COLO668 (cell line): Measurements from ENCODE around the gene NDC80.
A peak's percentile ranks its signal among the peaks of the same experiment; 100 is the strongest.
"Not testable (repeated sequence)": the region's sequence is repeated elsewhere in the genome, so short reads cannot be mapped to it uniquely, and the experiment has no call there.

Source experiments
- DNase-seq: peaks from one replicate; lab custom pipeline; 2025; ENCODE audit not compliant: unreplicated experiment; lab: John Stamatoyannopoulos, UW

Gene NDC80

DNA sequence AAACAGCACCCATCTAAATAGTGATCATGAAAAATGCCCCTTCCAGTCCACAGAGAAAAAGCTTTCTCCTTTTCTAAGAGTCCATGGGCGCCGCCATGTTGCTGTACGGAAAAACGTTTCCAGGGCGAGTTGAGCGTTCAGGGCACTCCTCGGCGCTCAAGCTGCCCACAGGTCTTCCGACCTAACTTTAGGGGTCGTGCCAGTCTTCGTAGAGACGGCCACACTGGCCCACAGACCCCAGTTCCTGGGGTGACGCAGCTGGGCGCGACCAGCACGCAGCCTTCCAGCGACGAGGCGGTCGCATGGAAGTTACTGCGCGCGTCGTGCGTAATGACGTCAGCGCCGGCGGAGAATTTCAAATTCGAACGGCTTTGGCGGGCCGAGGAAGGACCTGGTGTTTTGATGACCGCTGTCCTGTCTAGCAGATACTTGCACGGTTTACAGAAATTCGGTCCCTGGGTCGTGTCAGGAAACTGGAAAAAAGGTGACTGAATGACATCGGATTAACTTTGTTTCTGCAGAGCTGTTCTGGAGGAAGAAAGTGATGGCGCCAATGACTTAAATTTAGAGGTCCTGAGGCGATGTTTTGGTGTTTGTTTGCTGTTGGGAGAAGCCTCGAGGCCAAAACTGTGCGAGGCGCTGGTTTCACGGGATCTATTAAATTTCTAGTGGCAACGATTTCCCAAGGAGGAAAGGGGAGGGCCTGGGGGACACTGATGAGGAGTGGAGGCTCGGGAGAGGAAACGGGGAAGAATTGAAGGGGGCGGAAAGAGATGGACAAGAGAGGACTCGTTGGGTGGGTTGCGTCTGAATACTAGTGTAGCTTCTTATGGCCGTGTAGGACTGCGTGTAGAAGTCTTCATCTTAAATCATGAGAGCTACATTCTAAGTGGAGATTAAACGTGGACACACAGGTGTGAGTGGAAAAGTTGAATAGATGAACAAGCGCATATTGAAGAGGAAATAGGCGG, at the start of gene NDC80, which contains the start of gene METTL4:
NDC80 (plus strand) TSS at position 358 of the 971 bp plus-strand sequence. CDS start 1,429 bp downstream, outside the sequence.
METTL4 (minus strand) TSS at position 306 of the 971 bp plus-strand sequence. CDS start 4,289 bp downstream, outside the sequence.
- DNase-seq, result peak; percentile 93

- DNase-seq, result peak; percentile 15
Measured at GRCh38 chr18:2522112-2522511, 49.2 kb upstream of the NDC80 start.

DNA sequence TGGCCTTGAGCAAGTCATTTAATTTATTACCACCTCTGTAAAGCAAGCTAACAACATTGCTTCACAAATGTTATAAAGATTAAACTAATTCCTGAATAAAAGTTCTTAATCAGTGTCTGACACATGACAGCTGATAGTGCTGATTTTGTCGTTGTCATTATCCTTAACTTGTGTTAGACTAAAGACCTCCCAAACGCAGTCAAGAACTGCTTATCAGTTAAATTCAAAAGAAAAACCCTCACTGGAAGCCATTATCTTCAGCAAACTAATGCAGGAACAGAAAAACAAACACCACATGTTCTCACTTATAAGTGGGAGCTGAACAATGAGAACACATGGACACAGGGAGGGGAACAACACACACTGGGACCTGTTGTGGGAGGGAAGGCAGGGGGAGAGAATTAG, 46.6 kb upstream of the NDC80 start:
- not testable (repeated sequence) for DNase-seq

GRCh38 chr18:2526329-2526728, 45.0 kb upstream of the NDC80 start:
- peak; percentile 56 for DNase-seq

DNA sequence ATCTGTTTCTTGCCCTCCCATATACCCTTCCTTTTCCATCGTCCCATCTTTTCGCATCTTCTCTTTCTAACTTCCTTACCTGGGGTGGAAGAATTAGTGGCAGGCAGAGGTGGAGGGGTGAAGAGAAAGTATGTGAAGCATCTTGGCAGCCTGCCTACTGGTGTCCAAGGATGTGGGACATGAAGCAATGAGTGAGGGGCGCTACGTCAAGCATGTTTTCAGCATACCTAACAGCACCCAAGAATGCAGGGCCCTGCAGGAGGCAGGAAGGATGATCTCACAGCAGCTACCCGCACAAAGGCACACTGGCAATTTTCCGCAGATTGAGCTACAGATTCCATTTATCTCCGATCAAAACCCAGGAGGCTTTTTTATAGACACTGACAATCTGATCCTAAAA, 42.2 kb upstream of the NDC80 start:
- no peak for DNase-seq

DNA sequence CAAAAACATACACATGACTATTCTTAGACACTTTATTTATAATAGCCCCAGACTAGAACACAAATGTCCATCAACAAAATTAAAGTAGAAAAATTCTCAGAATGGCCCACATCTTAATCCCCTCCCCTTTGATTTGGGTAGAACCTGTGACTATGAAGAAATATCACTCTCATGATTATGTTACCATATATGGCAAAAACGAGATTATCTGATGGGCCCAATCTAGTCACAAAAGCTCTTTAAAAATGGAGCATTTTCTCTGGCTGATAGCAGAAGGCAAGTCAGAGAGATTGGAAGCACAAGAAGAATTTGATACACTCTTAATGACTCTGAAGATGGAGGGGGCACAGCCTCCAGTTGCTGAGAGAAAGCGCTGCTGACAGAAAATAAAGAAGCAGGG, 39.6 kb upstream of the NDC80 start:
- DNase-seq, result no peak

DNA sequence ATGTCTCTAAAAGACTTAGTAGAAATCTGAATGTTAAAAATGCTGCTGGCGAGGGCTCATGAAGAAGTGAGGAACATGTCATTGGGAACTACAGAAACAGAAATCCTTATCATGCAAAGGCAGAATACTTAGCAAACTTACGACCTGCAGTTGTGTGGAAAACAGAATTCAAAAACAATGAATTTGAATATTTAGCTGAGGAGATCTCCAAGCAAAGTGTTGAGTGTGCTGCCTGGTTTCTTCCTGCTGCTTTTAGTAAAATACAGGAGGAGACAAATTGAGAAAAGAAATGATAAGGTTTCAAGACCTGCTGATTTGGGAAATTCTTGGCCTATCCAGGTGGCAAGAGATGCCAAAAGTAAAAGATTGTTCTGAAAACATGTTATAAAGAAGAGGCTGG, 38.6 kb upstream of the NDC80 start:
- DNase-seq, result no peak

GRCh38 chr18:2534906-2535305, 36.5 kb upstream of the NDC80 start:
- no peak for DNase-seq

- DNase-seq, result no peak
Measured at GRCh38 chr18:2535419-2535910, 35.9 kb upstream of the NDC80 start.

GRCh38 chr18:2536063-2536462, 35.3 kb upstream of the NDC80 start:
- no peak for DNase-seq

- DNase-seq, result no peak
Measured at GRCh38 chr18:2536493-2536892, 34.9 kb upstream of the NDC80 start.

GRCh38 chr18:2537296-2537695, 34.1 kb upstream of the NDC80 start:
- DNase-seq, result no peak

GRCh38 chr18:2538236-2538635, 33.1 kb upstream of the NDC80 start:
- no peak for DNase-seq

- DNase-seq, result no peak
Measured at GRCh38 chr18:2538844-2539243, 32.5 kb upstream of the NDC80 start.

GRCh38 chr18:2540575-2540974, 30.8 kb upstream of the NDC80 start:
- DNase-seq, result no peak

- DNase-seq, result not testable (repeated sequence)
Measured at GRCh38 chr18:2541925-2542563, 29.3 kb upstream of the NDC80 start.

DNA sequence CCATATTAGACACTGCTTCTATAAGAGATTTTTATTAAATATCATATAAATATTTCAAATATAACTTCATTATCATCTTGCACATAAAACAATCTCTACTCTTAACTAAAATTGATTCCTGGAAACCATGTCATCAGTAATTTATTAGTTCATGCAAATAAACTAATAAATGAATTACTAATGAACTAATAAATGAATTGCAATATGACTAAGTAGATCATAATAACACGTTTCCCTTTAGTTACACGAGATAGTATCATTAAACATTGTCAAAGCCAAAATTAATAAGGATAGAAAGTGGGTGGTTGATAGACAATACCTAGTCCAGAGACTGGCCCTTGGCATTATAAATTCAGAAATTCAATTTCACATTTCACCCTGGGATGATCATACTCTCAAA, 26.2 kb upstream of the NDC80 start:
- no peak for DNase-seq

DNA sequence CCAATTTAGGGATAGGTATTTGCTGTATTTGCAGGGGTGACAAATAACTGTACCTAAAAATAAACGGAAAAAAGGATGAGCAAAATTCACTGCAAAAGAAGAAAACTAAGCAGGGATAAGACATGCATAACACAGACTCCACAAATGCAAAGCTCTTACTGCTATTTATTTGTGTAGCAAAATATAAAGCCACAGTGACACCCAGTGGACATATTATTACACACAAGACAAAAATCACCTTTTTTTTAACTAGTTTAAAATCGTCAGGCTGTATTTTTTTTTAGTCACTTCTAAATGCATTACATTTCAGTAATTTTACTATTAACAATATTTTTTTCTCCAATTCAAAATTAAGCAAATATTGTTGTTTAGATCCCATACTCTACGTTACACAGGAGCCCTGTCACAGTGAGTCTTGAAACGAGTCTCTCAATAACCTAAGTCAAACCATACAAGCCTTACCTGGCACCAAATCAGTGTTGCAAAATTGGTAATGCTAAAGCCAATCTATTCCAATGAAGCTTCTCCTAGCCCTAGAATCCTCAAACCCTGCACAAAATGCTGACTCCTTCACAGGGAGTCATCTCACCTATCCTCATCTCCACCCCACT, 23.8 kb upstream of the NDC80 start:
- DNase-seq, result no peak

- no peak for DNase-seq
Measured at GRCh38 chr18:2549462-2549861, 21.9 kb upstream of the NDC80 start.

- DNase-seq, result no peak
Measured at GRCh38 chr18:2551425-2551824, 19.9 kb upstream of the NDC80 start.

- DNase-seq, result no peak
Measured at GRCh38 chr18:2554696-2555095, 16.7 kb upstream of the NDC80 start.
